IPS-NIHi11 (cell line): ENCODE measurements around the gene FLOT2.
"Not testable (repeated sequence)": the region's sequence is repeated elsewhere in the genome, so short reads cannot be mapped to it uniquely, and the experiment has no call there.

Experiments used
- DNase-seq: peaks from one replicate; pipeline ENCODE4 v3.0.0; 2012; ENCODE audit warnings: mixed read lengths, low spot score

Gene FLOT2

DNA sequence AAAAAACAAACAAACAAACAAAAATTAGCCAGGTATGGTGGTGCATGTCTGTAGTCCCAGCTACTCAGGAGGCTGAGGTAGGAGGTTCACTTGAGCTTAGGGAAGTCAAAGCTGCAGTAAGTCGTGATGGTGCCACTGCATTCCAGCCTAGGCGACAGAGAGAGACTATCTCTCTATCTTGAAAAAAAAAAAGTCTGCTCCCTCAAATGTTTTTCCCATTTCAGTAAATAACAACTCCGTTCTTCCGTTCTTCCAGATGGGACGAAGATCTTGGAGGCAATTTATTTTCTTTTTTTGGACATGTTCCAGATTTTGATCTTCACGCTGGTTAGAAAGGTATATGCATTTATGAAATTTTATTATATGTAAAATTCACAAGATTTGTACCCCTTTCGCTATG, 23.7 kb downstream of the FLOT2 start:
- no peak for DNase-seq

DNA sequence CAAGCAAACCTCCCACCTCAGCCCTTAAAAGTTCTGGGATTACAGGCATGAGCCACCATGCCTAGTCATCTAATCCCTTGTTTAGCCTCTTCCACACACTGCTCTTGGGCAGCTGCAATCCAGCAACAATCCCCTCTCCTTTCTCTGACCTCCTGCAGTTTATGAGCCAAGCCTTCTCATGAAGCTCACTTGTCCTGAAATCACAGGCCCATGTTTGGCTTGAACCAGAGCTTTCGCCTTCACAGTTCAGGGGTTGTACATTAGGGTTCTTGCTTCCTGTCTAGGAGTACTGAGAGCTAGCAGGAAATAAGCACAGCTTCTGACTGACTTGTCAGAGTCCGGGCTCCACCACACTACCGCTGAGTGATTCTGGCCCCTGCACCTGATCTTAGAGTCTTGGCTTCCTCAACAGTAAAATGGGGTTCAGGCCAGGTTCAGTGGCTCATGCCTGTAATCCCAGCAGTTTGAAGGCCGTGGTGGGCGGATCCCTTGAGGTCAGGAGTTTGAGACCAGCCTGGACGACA, 26.4 kb downstream of the FLOT2 start:
- DNase-seq: no peak

DNA sequence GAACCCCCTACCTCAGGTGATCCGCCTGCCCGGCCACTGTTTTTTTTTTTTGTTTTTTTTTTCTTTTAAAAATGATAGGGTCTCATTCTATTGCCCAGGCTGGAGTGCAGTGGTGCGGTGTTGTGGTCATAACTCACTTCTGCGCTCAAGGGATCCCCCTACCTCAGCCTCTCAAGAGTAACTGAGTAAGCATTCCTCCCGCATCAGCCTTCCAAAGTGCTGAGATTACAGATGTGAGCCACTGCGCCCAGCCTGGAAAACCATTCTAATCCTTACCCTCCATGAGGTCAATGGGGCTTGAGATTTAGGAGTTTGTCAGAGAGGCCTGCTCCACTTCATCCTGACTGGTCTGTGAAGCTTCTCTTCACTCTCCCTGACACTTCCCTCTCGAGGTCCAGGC, 30.3 kb downstream of the FLOT2 start:
- DNase-seq: no peak

DNA sequence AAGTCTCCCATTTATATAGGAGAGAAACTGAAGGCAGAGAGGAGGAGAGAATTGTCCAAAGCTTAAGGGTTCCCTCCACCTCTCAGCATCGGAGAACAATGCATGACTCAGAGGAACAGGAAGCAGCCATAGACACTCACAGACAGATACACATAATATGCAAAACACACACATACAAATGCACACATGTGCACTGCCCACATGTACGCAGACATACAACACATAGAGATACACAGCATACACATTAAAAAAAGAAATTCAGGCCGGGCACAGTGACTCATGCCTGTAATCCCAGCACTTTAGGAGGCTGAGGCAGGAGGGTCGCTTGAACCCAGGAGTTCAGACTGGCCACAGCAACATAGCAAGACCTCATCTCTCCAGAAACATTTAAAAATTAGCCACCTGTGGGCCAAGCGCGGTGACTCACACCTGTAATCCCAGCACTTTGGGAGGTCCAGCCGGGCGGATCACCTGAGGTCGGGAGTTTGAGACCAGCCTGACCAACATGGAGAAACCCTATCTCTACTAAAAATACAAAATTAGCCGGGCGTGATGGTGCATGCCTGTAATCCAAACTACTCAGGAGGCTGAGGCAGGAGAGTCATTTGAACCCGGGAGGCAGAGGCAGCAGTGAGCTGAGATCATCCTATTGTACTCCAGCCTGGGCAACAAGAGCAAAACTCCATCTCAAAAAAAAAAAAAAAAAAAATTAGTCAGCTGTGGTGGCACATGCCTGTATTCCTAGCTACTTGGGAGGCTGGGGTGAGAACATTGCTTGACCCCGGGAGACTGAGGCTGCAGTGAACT, 31.4 kb downstream of the FLOT2 start:
- DNase-seq: no peak

DNA sequence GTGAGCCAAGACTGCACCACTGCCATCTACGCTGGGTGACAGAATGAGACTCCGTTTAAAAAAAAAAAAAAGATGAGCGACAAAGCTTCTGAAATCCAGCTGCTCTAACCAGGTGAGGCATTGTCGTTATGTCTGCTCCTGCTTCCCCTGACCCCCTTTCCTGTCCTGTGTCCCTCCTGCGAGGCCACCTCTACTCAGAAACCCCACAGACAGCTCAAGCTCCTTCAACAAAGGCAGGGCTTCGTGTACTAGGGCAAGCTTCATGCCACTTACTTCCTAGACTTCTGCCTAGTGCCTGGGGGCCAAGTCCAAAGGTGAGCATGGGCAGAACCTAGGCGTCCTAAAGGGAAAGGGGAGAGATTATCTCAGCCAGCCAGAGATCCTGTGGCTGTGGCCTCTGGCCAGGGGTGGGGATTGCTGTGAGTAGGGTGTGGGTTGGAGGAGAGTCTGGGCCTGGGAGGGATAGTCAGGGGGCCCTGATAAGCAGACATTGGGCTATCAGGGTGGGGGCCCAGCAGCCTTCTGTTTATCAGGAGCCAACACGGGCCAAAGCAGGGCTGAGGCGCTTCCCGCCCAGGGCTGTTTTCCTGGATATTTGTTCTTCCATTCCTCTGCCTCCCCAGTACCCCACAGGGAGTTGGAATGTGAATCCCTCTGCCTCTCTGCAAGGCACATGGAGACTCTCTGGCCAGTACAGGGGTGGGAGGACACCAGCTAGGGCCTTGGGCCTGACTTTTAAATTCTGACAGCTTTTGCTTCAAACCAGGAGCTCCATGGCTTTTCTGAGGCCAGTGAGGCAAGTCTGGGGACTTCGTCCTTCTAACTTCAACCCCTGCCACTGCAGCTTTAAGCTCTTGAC, 32.3 kb downstream of the FLOT2 start:
- DNase-seq: no peak

DNA sequence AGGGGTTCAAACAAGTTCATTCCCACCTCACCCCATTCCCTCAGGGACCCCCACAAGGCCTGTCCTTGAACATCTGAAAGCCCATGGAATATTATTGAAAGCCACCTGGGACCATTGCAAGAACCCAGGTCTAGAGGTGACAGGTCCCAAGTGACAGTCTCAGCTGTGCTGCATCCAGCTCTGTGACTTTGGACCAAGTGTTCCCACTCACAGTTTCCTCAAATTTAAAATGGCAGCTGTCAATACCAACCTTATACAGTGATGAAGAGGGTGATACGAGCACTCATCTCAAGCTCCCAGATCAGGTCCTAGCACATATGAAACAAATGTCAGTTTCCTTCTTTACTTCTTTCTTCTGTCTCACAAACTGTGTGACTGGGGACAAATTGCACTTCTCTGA, 33.6 kb downstream of the FLOT2 start:
- no peak for DNase-seq

DNA sequence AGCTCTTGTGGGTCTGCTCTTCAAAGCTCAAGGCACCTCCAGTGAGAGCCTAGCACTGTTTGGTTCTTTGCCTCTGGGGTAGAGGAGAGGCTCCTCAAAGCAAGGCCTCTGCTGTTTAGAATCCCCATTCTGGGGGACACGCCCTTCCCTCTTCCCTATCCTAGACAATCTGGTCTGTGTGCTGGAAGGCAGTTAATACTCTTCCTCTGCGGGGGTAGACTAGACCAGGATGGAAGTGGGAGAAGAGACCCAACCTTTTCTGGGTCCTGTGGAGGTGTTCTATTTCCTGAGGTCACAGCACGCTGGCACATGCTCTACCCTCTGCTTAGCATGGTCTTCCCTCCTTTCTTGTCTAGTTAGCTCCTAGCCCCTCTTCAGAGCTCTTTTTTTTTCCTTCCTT, 35.0 kb downstream of the FLOT2 start:
- no peak for DNase-seq

DNA sequence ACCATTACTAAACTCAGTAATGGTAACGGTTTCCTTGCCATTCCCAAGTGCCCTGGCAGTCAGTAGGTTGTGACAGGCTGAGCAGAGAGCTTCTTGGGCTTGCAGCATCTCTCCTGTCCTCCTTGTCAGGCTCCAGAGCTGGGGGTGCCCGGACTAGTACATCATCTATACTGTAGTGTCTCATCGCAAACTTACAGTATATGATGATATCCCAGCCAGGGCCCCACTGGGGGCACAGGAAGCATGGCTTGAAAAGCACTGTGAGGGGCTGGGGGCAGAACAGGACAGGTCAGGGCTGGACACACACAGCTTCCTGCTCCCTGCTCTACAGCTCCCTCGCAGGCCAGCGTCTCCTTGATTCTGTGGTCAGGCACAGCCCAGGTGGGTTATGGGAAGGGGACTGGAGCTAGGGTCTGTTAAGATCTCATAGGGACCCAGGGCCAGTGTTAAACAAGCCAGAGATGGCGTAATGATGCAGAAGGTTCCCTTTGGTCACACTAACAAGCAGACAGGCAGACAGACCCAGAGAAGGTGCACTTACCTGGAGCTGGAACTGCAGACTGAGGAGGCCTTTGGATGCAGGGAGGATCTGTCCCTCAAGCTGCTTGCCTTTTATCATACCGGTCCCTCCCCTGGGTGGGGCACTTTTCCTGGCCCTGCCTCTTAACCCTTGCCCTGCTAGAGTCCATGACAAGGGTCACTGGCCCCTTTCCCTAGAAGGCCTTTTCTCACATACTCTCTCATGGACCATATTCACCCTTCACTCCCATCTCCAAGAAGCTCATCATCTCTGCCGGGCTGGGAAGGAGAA, 35.9 kb downstream of the FLOT2 start:
- peak; percentile 51 for DNase-seq

DNA sequence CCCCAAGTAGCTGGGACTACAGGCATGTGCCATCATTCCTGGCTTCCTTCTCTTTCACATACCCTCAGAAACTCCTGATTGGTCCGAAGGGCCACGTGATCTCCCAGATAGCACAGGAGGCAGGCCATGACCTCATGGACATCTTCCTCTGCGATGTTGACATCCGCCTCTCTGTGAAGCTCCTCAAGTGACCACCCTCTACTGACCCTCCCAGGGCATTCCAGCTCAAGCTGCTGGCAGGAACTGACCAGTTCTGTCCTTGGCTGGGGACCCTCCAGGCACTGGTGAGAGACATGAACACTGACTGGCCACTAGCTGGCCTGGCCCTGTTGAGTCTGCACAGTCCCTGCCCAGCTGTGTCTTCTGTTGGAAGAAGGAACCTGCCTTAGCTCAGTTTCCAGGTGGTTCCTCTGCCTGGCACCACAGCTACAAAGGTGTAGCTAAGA, 37.1 kb downstream of the FLOT2 start:
- DNase-seq: no peak

DNA sequence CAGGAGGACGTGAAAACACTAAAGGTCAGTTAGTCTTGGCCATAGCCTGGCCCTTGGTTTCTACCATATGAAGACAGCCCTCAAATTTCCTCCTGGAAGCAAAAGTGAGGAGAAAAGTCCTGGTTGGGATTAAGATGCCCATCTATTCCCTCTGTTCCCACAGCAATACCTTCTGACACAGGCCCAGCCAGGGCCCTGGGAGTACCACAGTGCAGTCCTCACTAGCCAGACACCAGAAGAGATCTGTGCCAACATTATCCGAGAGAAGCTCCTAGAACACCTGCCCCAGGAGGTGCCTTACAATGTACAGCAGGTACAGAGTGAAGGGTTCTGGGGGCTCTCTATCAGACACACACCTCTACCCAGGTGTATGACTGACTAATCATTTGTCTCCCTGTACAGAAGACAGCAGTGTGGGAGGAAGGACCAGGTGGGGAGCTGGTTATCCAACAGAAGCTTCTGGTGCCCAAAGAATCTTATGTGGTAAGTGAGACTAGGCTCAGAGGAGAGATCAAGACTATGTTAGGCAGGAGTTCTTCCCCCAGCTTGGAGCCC, 38.7 kb downstream of the FLOT2 start:
- no peak for DNase-seq

DNA sequence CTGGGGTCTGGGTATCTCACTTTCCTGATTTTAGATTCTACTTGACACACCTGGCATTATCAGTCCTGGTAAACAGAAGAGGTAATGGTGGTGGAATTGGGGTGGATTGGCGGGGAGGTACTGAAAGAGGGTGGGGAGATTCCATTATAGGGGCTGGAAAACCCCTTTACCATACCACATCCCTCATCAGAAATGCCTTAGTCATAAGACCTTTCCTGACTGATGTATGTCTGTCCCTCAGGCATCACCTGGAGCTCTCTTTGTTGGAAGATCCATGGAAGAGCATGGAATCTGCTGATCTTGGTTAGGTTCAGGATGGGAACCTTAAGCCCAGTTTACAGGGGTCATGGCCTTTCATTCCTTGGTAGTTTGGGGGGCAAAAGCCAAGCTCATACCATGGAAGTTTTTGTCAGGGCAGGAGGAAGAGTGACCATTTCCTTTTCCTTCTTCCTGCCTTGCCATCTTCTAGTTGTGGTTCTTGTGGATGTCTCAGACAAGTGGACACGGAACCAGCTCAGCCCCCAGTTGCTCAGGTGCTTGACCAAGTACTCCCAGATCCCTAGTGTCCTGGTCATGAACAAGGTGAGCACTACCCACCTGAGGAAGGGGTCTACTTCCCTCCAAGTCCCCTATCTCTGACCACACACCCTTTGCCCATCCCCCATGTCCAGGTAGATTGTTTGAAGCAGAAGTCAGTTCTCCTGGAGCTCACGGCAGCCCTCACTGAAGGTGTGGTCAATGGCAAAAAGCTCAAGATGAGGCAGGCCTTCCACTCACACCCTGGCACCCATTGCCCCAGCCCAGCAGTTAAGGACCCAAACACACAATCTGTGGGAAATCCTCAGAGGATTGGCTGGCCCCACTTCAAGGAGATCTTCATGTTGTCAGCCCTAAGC, 39.4 kb downstream of the FLOT2 start:
- DNase-seq: no peak

DNA sequence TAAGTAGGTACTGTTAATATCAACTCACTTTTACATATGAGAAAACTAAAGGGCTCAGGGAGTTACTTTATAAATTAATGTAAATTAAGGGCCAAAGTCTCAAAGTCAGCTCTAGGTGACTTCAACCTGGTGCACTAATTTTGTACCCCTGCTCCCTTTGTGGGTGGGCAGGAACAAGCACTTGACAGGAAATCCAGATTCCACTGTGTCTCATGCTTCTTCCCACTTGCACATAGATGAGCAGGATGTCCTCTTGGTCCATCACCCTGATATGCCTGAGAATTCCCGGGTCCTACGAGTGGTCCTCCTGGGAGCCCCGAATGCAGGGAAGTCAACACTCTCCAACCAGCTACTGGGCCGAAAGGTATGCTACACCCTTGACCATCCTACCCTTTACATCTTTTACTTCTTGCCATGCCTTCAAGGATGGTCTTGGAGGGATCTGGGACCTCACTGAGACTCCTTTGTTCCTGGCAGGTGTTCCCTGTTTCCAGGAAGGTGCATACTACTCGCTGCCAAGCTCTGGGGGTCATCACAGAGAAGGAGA, 41.4 kb downstream of the FLOT2 start:
- DNase-seq: no peak

DNA sequence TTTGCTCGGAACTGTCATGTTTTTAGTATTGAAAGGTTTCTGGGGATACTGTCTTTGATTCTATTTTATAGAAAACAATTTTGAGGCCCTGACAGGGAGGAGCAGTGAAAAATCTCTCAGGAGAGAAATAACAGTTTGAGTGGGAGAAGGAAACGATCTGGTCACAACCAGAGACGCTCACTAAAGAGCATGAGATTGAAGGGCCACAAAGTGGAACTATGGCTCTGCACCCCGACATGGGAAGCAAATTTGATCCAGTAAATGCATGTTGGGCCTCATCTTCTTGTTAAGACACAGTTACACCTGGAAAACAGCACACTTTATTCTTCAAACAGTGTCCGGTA, 42.2 kb downstream of the FLOT2 start:
- DNase-seq: no peak

DNA sequence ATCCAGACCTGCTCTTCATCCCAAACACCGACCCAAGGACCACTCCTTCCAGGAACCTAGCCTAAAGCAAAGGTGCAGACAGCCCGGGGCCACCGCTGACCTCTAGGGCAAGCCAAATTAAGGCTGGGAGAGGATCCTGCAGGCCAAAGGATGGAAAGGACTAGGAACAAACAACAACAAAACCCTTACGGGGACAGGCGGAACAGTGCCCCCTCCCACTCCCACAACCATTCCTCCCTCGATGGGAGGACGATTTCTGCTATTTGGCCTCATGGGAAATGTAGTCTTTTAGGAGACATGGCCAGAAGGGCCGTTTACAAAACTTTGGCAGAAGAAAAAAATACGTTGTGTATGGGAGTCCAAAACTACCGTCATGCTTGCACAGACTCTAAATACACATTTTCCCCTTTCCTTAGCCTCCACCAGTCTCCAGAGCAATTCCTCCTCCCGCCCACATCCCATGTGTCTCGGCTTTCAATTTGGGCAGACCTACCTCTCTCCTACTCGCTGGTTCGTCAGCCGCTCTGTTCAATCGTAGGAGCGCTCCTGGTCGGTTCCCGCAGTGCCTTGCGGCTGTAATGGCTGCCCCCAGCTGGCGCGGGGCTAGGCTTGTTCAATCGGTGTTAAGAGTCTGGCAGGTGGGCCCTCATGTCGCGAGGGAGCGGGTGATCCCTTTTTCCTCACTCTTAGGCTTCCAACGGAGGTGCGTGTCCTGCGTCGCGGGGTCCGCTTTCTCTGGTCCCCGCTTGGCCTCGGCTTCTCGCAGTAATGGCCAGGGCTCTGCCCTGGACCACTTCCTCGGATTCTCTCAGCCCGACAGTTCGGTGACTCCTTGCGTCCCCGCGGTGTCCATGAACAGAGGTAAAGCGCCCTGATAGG, 42.8 kb downstream of the FLOT2 start, which contains the start of gene ERAL1:
ERAL1 (plus strand) TSS at position 560 of the 879 bp plus-strand sequence; CDS start at position 579, 19 bp downstream.
- peak; percentile 94 for DNase-seq

DNA sequence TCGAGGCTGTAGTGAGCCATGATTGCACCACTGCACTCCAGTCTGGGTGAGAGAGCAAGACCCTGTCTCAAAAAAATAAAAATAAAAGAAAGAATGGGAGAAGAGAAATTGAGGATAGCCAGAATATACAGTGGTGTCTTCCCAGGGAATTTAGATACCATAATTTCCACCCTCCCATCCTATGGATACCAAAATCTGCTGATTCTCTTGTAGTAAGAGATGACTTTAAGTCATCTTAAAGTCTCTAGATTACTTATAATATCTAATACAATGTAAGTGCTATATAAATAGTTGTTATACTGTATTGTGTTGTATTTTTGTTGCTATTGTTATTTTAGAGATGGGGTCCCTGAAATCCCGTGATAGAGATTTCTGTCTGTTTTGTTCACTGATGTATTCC, 44.2 kb downstream of the FLOT2 start:
- no peak for DNase-seq

DNA sequence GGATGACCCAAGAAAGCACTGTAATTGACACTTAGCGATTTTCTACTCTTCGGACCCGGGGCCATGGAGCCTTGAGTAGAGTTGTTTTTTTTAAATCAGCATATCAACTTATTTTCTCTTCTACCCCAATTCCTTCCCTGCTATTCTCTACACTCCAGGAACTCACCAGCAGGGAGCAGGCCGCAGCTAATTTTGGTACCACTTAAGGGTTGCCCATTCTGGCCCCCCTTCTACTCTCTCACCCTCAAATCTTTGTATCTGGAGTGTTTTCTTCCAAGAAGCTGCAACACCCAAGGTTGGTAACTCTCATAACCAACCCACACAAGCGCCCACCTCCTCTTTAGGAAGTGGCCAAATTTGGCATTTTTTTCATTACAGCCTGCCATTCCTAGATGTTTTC, 48.3 kb downstream of the FLOT2 start:
- no peak for DNase-seq

DNA sequence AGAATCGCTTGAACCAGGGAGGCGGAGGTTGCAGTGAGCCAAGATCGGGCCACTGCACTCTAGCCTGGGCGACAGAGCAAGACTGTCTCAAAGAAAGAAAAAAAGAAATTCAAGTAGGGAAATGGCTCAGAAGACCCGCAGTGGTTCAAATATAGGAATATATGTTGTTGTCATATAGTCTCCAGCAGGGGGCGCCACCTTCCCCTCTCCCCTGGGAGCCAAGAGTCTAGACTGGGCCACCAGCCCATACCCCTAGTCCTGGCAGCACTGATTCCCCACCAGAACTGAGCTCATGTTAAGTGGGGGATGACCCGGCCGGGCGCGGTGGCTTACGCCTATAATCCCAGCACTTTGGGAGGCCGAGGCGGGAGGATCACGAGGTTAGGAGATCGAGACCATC, 48.9 kb downstream of the FLOT2 start:
- peak; percentile 76 for DNase-seq

DNA sequence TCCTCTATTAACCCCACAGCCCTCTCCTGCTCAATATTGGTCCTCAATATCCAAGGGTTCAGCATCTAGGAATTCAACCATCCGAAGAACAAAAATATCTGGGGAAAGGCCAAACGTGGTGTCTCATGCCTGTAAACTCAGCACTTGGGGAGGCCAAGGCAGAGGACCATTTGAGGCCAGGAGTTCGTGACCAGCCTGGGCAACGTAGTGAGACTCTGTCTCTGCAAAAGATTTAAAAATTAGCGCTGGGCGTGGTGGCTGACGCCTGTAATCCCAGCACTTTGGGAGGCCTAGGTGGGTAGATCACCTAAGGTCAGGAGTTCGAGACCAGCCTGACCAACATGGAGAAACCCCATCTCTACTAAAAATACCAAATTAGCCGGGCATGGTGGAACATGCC, 50.8 kb downstream of the FLOT2 start:
- not testable (repeated sequence) for DNase-seq

DNA sequence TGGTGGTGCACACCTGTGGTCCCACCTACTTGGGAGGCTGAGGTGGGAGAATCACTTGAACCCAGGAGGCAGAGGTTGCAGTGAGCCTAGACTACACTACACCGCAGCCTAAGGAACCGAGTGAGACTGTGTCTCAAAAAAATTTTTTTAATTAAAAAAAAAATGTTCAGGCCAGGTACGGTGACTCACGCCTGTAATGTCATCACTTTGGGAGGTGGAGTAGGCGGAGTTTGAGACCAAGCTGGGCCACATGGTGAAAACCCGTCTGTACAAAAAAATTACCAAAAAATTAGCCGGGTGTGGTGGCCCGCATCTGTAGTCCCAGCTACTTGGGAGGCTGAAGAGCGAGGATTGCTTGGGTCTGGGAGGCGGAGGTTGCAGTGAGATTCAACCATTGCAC, 51.3 kb downstream of the FLOT2 start:
- no peak for DNase-seq

DNA sequence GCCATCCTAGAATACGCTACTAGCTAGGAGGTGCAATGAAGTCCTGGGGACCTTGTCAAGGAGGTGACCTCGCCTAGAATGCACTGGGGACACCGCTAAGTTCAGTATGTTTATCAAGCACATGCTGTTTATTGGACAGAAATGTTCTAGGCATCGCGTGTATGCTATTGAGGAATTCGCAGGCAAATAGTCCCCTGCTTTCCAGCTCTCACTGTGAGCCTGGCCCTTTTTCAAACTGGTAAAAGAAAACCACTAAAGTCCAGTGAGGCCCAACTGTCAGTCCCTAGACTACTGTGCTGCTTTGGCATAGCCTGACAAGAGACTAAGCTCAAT, 53.8 kb downstream of the FLOT2 start:
- no peak for DNase-seq
